Measurements from ENCODE around the gene SP2.
A peak's percentile ranks its signal among the peaks of the same experiment; 100 is the strongest.

The SP2 gene

DNA sequence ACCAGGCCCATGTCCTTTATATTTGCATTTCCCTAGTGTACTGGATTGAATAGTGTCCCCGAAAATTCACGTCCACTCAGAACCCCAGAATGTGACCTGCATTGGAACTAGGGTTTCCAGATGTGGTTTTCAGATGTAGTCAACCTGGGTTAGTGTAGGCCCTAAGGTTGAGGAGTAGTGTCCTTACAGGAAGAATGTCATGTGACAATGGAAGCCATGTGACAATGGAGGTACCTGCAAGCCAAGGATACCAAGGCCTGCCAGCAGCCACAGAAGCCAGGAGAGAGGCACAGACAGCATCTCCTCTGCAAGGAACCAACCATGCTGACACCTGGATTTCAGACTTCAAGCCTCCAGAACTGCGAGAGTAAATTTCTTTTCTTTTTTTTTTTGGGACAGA is 66.9 kb downstream of the SP2 start:
- no peak overlapping the region for H3K56ac ChIP-seq (ENCODE audit: low read length)
- H3K4me1 ChIP-seq (ENCODE audit: control insufficient read depth, low read depth, low read length) = peaks cover 1% of the 10 kb centered on the region
- H3K18ac ChIP-seq (ENCODE audit: low read length) = no peak overlapping the region
- no CpG with 5 or more reads among the region's 3 CpGs for WGBS (ENCODE audit: extremely low coverage, insufficient coverage, low lambda C conversion rate)
- H3K23ac ChIP-seq (ENCODE audit: low read length) = no peak overlapping the region
- no peak for DNase-seq
- H2BK120ac ChIP-seq (ENCODE audit: low read depth, low read length) = no peak overlapping the region
- H3K4ac ChIP-seq (ENCODE audit: low read depth, low read length) = no peak overlapping the region
- no peaks in the 10 kb centered on the region for H3K79me1 ChIP-seq (ENCODE audit: low read length)
- H2BK15ac ChIP-seq (replicated peaks; ENCODE audit: low read depth) = no peak overlapping the region
- no peaks in the 10 kb centered on the region for H3K79me2 ChIP-seq (ENCODE audit: control insufficient read depth, insufficient read depth, low read length)
- H4K8ac ChIP-seq (ENCODE audit: low read depth, low read length) = no peak overlapping the region
- H2BK5ac ChIP-seq (ENCODE audit: low read length) = no peak overlapping the region
- H2AK5ac ChIP-seq (ENCODE audit: low read length) = no peak overlapping the region
- no peak overlapping the region for H3K4me2 ChIP-seq (ENCODE audit: low read length)
- no peak overlapping the region for H3K27ac ChIP-seq (ENCODE audit: low read depth, low read length)
- H3K9ac ChIP-seq (ENCODE audit: low read length) = no peak overlapping the region
- no peaks in the 10 kb centered on the region for H3K36me3 ChIP-seq (ENCODE audit: control insufficient read depth, insufficient read depth, low read length)
- H3K4me3 ChIP-seq (ENCODE audit: low read length) = no peak overlapping the region
- no peaks in the 10 kb centered on the region for H3K27me3 ChIP-seq (ENCODE audit: insufficient read depth, low read length, poor library complexity)
- H4K5ac ChIP-seq (ENCODE audit: low read length) = no peak overlapping the region

DNA sequence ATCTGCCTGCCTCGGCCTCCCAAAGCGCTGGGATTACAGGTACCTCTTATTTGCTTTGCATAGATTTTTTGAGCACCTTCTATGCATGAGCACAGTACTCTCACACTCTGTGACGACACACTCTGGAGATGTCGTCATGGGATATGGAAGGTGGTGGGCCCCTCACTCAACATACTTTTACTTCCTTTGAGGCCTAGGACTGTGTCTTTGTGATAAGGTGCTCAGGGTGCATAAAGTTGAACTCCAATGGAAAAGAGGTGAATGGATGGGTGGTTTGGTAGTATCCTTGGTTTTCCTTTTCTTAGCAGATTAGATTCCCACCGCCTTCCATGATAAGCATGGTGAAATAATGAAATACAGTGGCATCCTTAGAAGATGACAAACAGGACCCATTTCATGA is 68.8 kb downstream of the SP2 start:
- Histone ChIP-seq H2BK15ac (replicated peaks; ENCODE audit: low read depth) (no peak overlapping the region), H3K9ac (ENCODE audit: low read length) (no peak overlapping the region), H3K36me3 (ENCODE audit: control insufficient read depth, insufficient read depth, low read length) (no peaks in the 10 kb centered on the region), H3K79me2 (ENCODE audit: control insufficient read depth, insufficient read depth, low read length) (no peaks in the 10 kb centered on the region), H4K8ac (ENCODE audit: low read depth, low read length) (no peak overlapping the region), H2BK120ac (ENCODE audit: low read depth, low read length) (no peak overlapping the region), H3K4me1 (ENCODE audit: control insufficient read depth, low read depth, low read length) (no peaks in the 10 kb centered on the region), H2AK5ac (ENCODE audit: low read length) (no peak overlapping the region), H4K5ac (ENCODE audit: low read length) (no peak overlapping the region), H3K4me3 (ENCODE audit: low read length) (no peak overlapping the region), H3K56ac (ENCODE audit: low read length) (no peak overlapping the region), H3K4me2 (ENCODE audit: low read length) (no peak overlapping the region), H2BK5ac (ENCODE audit: low read length) (no peak overlapping the region), H3K27me3 (ENCODE audit: insufficient read depth, low read length, poor library complexity) (no peaks in the 10 kb centered on the region), H3K18ac (ENCODE audit: low read length) (no peak overlapping the region), H3K4ac (ENCODE audit: low read depth, low read length) (no peak overlapping the region), H3K27ac (ENCODE audit: low read depth, low read length) (no peak overlapping the region), H3K23ac (ENCODE audit: low read length) (no peak overlapping the region), H3K79me1 (ENCODE audit: low read length) (no peaks in the 10 kb centered on the region)
- no peak for DNase-seq
- WGBS (ENCODE audit: extremely low coverage, insufficient coverage, low lambda C conversion rate) = no CpG with 5 or more reads among the region's 5 CpGs

DNA sequence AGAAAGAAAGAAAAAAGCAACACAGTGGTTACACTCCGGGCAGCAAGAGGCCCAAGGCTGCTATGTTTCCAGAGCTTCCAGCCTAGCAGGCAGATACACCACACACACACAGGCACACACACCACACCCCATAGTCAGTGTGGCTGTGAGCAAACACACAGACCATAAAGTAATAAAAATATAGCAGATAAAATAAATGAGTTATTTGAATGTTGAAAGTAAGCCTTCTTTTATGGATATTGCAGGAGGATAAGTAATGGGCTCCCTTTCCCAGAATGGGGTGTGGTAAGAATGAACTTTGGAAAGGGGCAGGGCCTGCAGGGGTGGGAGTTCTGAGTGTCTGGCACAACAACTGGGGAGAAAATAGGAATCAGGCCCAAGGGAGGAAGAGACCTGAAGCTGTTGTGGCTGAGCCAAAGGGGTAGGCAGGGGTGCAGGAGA is 70.1 kb downstream of the SP2 start:
- H3K9ac ChIP-seq (ENCODE audit: low read length) = no peak overlapping the region
- H3K79me1 ChIP-seq (ENCODE audit: low read length) = no peaks in the 10 kb centered on the region
- H2BK15ac ChIP-seq (replicated peaks; ENCODE audit: low read depth) = no peak overlapping the region
- no peak for DNase-seq
- no peak overlapping the region for H2BK120ac ChIP-seq (ENCODE audit: low read depth, low read length)
- no peaks in the 10 kb centered on the region for H3K79me2 ChIP-seq (ENCODE audit: control insufficient read depth, insufficient read depth, low read length)
- H3K36me3 ChIP-seq (ENCODE audit: control insufficient read depth, insufficient read depth, low read length) = no peaks in the 10 kb centered on the region
- no peak overlapping the region for H3K18ac ChIP-seq (ENCODE audit: low read length)
- H4K8ac ChIP-seq (ENCODE audit: low read depth, low read length) = no peak overlapping the region
- no peaks in the 10 kb centered on the region for H3K27me3 ChIP-seq (ENCODE audit: insufficient read depth, low read length, poor library complexity)
- no peaks in the 10 kb centered on the region for H3K4me1 ChIP-seq (ENCODE audit: control insufficient read depth, low read depth, low read length)
- H3K27ac ChIP-seq (ENCODE audit: low read depth, low read length) = no peak overlapping the region
- no peak overlapping the region for H3K4me2 ChIP-seq (ENCODE audit: low read length)
- H4K5ac ChIP-seq (ENCODE audit: low read length) = no peak overlapping the region
- H3K4me3 ChIP-seq (ENCODE audit: low read length) = no peak overlapping the region
- no peak overlapping the region for H2AK5ac ChIP-seq (ENCODE audit: low read length)
- H3K23ac ChIP-seq (ENCODE audit: low read length) = no peak overlapping the region
- WGBS (ENCODE audit: extremely low coverage, insufficient coverage, low lambda C conversion rate) = no CpG with 5 or more reads among the region's 1 CpG
- no peak overlapping the region for H3K4ac ChIP-seq (ENCODE audit: low read depth, low read length)
- no peak overlapping the region for H3K56ac ChIP-seq (ENCODE audit: low read length)
- H2BK5ac ChIP-seq (ENCODE audit: low read length) = no peak overlapping the region

DNA sequence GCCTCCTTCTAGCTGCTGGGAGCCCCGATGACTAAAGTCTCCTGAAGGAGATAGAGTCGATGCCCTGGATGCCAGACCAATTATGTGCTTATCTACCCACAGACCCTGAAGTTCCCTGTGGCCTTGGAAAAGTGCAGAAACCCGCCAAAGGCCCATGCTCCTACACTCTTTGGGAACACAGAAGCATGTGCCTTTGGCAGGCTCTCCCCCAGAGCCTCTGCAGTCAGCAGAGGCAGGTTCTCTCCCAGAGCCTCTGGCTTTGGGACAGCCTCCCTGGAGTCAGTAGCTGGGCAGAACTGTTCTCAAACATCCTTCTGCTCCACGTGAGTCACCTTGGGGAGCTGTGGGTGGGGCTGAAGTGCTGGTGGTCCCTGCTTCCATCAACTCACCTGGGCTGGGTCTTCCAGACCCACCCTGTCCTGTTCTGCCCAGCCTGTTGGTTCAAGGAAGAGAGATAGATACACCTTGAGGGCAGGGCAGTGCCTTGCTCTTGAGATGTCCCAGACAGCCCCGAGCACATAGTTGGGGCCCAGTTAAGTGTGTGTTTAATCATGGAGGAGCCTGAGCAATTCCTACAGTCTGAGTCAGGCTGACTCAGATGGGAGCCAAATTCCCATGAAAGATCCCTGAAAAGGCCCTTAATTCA is 71.7 kb downstream of the SP2 start:
- no CpG with 5 or more reads among the region's 5 CpGs for WGBS (ENCODE audit: extremely low coverage, insufficient coverage, low lambda C conversion rate)
- H3K18ac ChIP-seq (ENCODE audit: low read length) = no peak overlapping the region
- peak; percentile 39 for DNase-seq

DNA sequence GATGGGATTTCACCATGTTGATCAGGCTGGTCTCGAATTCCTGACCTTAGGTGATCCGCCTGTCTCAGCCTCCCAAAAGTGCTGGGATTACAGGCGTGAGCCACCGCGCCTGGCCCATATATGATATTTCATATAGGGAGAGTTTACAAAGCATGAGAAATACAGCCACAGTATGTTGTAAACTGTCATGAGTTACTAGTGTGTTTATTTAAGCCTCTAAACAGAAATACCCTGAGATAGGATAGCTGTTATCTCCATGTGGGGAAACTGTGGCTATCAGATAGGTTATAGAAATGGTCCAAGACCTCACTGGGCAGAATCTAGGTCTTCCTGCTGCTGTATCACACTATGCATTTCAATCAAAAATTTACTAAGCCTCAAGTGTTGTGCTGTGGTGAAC is 72.8 kb downstream of the SP2 start:
- no peak overlapping the region for H3K9ac ChIP-seq (ENCODE audit: low read length)
- no peak overlapping the region for H3K4ac ChIP-seq (ENCODE audit: low read depth, low read length)
- no peak overlapping the region for H3K27ac ChIP-seq (ENCODE audit: low read depth, low read length)
- no peak for DNase-seq
- no peak overlapping the region for H3K56ac ChIP-seq (ENCODE audit: low read length)
- no CpG with 5 or more reads among the region's 5 CpGs for WGBS (ENCODE audit: extremely low coverage, insufficient coverage, low lambda C conversion rate)
- no peaks in the 10 kb centered on the region for H3K27me3 ChIP-seq (ENCODE audit: insufficient read depth, low read length, poor library complexity)
- no peak overlapping the region for H3K4me2 ChIP-seq (ENCODE audit: low read length)
- no peak overlapping the region for H2AK5ac ChIP-seq (ENCODE audit: low read length)
- no peaks in the 10 kb centered on the region for H3K36me3 ChIP-seq (ENCODE audit: control insufficient read depth, insufficient read depth, low read length)
- H4K8ac ChIP-seq (ENCODE audit: low read depth, low read length) = no peak overlapping the region
- H2BK5ac ChIP-seq (ENCODE audit: low read length) = no peak overlapping the region
- no peaks in the 10 kb centered on the region for H3K4me1 ChIP-seq (ENCODE audit: control insufficient read depth, low read depth, low read length)
- H3K79me2 ChIP-seq (ENCODE audit: control insufficient read depth, insufficient read depth, low read length) = no peaks in the 10 kb centered on the region
- H2BK15ac ChIP-seq (replicated peaks; ENCODE audit: low read depth) = no peak overlapping the region
- H2BK120ac ChIP-seq (ENCODE audit: low read depth, low read length) = no peak overlapping the region
- no peak overlapping the region for H4K5ac ChIP-seq (ENCODE audit: low read length)
- H3K4me3 ChIP-seq (ENCODE audit: low read length) = no peak overlapping the region
- no peak overlapping the region for H3K23ac ChIP-seq (ENCODE audit: low read length)
- no peak overlapping the region for H3K18ac ChIP-seq (ENCODE audit: low read length)
- H3K79me1 ChIP-seq (ENCODE audit: low read length) = peaks cover 2% of the 10 kb centered on the region

More for the DNA sequence above, 71.7 kb downstream of the SP2 start:
- Histone ChIP-seq H3K36me3 (ENCODE audit: control insufficient read depth, insufficient read depth, low read length) (no peaks in the 10 kb centered on the region), H3K27me3 (ENCODE audit: insufficient read depth, low read length, poor library complexity) (no peaks in the 10 kb centered on the region), H3K79me2 (ENCODE audit: control insufficient read depth, insufficient read depth, low read length) (no peaks in the 10 kb centered on the region), H3K4ac (ENCODE audit: low read depth, low read length) (no peak overlapping the region), H4K8ac (ENCODE audit: low read depth, low read length) (no peak overlapping the region), H3K4me2 (ENCODE audit: low read length) (no peak overlapping the region), H3K27ac (ENCODE audit: low read depth, low read length) (no peak overlapping the region), H2BK5ac (ENCODE audit: low read length) (no peak overlapping the region), H2BK15ac (replicated peaks; ENCODE audit: low read depth) (no peak overlapping the region), H3K79me1 (ENCODE audit: low read length) (peaks cover 2% of the 10 kb centered on the region), H3K9ac (ENCODE audit: low read length) (no peak overlapping the region), H3K56ac (ENCODE audit: low read length) (no peak overlapping the region), H3K23ac (ENCODE audit: low read length) (no peak overlapping the region), H2BK120ac (ENCODE audit: low read depth, low read length) (no peak overlapping the region), H3K4me1 (ENCODE audit: control insufficient read depth, low read depth, low read length) (no peaks in the 10 kb centered on the region), H4K5ac (ENCODE audit: low read length) (no peak overlapping the region), H2AK5ac (ENCODE audit: low read length) (no peak overlapping the region), H3K4me3 (ENCODE audit: low read length) (no peak overlapping the region)

Measured in mesendoderm (in vitro differentiated cells).